Measurements from ENCODE around the gene PDS5B.

GRCh38 chr13:32538143-32538620 is 48.1 kb upstream of the PDS5B start:
- TF ChIP-seq GATA3 (IDR thresholded peaks at IDR 0.05; ENCODE audit: low read depth, low read length) (no peak), GATA2 (IDR thresholded peaks at IDR 0.05; ENCODE audit: low read depth, low read length) (no peak)
